Activated CD4-positive, alpha-beta T cell treated with anti-CD3 and anti-CD28 coated beads, Interleukin-2, Interleukin-6, amounts not matched to agents 100 ng/mL and 50 ng/mL, durations not matched to agents 16 hours and 8 hours (primary cell): ENCODE data around the gene PDZD7.

Source experiments
- DNase-seq: peaks from one replicate; pipeline ENCODE4 v3.0.0-alpha.2; 2020

PDZD7 gene

DNA sequence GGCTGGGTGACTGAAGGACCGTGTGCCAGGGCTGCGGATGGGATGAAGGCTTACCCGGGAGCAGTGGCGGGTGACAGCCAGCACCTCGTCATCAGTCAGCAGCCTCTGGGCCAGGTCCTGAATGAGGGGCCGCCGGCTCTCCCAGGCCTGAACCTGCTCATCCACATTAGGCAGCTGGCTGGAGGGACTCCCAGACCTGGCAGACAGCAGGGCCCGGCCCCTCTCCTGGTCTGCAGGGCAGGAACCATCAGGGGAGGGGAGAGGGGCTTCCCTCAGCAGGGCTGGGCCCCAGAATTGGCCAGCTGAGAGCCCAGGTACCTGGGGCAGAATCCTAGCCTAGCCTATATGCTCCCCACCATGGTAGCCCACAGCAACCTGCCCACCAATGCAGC is 15.4 kb downstream of the PDZD7 start:
- no peak for DNase-seq

DNA sequence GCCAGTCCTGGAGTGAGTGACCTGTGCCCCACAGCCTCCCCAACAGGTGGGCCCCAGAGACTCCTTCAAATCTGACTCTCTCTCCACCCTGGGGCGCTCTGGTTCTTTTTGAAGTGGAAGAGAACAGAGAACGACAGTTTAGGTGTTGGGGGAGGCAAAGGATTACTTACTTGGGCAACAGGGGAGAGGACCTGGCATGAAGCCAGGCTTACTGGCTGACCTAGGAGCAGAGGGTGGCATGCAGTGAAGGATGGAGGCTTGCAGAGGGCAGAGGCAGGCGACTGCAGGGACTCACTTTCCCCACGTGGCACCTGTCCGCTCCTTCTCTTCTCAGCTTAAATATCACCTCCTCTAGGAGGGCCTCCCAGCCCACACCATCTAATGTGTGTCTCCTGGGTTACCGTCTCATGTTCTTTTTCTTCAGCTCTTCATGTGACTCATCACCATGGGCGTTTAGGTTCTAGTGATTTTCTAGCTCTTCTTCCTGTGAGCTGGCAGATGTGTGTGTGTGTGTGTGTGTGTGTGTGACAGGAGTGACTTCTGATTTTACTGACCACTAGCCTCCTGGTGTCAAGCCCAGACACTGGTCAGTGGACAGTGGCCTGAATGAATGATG is 15.9 kb downstream of the PDZD7 start:
- peak; percentile 41 for DNase-seq

DNA sequence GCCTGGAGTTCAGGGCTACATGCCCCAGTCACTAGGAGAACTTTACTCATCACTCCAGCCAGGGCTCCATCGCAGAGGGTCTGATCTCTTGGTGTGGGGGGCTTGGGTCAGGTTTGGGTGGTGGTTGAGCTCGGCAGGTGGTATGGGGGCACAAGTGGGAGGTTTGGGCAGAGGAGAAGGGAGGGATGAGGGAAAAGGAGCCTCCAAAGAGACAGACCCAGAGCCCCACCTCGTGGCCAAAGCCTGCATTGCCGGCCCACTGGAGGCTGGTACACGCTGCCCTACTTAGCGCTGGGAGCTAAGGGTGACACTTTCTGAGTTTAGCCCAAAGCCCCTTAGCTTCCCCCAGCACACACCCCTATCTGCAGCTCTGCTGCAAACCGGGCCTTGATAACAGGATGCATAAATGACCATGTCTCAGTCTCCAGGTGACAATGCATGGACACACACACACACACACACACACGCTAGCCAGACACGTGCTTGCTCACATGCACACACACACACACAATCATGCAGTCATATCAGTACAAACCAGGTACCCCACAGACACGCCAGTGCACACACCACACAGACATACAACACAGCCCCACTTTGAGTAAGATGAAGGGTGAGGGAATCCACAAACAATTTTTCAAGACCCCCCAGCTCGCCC is 16.6 kb downstream of the PDZD7 start:
- DNase-seq = peak; percentile 83

DNA sequence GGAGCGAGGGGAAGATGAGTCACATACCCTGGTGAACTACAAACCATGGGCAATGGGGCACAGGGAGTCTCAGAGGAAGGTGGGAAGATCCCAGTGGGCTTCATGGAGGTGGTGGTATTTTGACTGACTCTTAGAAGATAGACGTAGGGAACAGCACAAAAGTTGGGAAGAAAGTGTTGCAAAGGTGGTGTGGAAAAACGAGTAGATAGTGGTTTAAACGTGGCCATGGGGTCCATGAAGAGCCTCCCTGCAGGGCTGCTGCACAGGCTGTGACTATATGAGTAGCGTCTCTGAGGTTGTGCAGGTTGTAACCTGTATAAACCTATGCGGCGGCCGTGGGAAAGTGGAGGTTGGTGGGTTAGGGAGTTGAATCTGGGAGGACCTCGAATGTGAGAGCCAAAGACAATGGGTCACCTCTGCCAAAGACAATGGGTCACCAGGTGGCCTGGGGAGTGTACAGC is 17.5 kb downstream of the PDZD7 start:
- DNase-seq = no peak

DNA sequence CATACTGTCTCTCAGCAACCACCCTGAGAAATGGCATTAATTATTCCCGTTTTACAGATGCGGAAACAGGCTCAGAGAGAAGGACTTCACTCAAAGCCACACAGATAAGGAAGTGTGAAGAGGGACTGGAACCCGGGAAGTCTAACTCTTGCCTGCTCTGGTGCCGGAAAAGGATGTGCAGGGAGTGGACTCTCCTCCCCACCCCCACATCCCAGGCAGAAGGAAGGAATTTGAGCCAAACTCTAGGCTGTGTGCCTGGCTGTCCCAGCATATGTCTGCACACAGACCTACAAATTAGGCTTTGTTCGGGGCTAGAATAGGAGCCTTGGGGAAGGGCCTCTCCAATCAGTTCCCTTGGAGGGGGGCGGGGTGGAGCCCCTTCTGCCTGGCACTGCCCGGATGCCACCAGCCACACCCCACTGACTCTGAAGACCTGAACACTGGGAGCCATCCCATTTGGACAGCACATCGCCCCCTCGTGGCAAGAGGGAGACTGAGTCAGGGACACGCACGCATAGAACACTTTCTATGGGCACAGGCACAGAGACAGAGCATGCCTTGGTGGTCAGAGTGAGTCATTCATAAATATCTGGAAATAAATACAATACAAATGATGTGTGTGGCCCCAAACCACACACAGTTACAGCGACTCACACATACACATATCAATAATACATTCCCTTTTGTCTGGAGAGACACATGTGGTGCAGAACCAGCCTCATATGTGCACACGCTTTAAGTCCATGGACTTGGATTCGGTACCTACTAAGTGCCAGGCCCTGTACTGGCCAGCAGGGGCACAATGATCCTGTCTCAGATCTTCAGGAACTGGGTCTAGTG is 18.2 kb downstream of the PDZD7 start:
- DNase-seq = peak; percentile 90

DNA sequence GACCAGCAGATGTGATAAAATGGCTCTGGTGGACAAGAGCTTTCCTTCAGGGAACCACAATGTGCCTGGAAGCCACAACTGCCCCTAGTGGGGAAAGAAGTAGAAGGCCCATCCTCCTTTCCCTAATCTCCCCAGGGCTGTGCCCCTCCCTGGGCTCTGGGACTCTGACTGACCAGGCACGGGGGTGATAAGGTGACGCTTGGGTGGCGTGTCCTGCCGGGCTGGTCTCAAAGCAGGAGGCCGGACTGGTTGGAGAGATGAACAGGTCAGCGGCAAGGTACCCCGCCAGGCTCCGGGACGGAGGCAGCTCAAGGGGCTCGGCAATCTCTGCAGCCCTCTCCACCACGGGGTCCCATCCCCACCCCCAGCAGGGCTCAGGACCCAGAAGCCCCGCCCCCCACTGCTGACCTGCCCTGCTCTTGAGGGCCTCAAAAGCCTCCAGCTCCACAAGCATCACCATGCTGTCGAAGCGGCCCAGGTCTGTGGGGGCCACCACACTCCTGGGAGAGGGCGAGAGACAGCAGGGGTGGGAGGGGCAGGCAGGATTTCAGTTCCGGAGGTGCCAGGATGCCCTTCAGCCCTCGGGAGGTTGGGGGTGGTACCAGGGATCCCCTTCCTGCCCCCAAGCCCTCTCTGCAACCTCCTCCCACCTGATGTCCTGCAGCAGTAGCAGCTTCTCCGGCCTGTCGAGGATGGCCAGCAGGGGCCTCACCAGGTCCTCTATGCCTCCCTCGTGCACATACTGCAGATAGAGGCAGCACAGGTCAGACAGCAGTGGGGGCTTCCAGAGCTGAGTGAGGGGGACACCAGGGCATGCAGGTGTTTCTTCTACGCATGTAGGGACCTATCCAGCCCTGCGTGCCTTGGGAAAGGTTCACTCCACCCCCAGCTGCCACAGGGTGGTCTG is 19.2 kb downstream of the PDZD7 start:
- DNase-seq = no peak

DNA sequence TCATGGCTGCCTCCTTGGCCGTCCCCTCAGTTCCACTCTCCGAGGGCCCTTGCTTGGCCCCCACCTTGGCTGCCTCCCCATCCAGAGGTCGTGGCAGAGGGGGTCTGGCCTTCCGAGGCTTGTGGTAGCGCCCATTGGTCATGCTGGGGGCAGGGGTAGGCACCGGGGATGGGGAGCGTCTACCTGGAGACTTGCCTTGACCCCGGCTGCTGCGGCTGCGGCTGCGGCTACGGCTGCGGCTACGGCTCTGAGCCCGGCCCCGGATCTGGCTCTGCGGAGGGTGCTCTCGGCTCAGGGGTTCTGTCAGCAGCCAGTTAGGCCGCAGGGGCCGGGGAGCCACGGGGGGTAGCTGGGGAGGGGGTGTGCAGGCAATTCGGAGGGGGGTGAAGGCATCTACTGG is 20.6 kb downstream of the PDZD7 start:
- no peak for DNase-seq

DNA sequence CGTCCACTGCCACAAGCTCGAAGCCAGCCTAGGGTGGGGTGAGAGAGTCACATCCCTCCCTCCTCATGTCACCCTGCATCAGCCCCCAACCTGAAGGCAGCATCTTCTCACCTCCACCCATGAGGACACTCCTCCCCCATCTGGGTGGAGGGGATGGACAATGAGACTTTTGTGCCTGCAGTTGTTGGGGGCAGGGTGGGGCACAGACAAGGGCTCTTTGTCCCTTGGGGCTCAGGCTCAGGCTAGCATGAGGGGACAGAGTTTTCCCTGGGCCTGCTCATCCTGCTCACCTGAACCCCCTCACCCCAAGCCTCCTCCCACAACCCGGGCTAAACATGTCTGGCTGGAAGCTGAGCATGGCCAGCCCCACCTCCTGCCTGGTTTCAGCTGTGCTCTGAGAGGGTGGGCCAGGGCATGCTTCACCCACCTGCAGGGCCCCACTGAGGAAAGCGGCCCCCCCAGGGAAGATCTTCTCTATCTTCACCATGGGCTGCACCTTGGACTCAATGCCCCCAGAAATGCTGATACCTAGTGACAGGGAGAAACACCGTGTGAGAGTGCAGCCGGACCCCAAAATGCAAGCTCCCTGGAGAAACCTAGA is 22.0 kb downstream of the PDZD7 start:
- DNase-seq = no peak

DNA sequence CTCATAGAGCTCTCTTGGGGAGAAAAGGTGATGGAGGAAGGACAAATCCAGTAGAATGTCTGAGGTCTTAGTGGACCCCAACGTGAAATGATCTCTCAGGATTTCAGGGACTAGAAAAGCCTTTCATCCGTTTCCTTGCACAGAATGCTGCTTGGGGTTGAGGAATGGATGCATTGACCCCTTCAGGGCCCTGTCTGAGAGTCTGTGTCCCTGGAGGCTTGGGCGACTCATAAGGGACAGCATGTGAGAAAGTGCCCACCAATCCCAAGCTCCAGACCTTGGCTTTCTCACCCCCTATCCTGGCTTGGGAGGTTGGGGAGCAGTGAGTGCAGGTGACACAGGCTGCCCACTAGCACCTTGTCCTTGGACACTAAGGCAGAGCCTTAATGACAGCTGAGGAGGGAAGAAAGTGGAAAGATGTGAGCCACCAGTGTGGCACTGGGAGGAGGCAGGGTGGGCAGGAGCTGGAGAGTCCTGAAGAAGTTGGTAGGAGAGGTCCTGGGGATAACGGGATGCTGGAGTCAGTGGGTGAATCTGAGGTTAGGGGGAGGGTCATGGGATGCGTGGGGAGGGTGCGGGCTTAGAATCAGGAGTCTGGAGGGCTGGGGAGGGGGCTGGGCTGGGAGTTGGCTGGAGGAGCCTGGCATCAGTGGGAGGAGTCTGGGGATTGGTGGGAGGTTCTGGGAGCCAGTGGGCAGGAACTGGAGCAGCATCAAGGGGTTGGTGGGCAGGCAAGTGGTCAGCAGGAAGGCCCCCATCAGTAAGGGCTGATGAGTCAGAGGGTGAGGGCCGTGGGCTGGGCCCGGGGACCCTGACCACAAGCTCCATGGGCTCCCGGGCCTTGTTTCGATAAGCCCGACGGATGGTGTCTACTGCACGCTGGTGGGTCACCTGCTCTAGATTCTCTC is 22.8 kb downstream of the PDZD7 start:
- DNase-seq = no peak

DNA sequence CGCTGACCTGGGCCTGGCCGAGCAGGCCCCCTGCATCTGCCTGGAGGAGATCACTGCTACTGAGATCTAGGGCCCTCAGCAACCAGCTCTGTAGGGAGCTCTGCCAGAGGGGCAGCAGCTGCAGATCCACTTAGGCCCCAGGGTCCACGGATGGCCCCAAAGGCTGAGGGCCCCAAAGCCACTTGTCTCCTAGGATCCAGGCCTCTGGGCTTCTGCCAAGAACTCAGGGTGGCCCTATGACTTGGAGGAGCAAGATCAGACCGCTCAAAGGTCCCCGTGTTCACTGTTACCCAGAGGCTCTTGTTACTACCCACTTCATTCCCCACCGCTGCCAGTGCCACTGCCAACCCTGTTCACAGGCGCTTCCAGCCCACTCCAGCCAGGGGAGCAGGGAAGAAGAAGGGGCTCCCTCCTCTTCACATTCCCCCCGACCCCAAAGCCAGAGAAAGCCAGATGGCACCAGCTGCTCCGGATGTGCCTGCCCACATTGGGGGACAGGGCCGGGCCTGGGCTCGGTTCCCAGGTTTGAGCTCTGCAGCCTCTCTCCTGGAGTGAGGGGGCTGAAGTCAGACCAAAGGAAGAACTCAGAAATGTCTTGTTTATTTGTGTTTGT is 23.7 kb downstream of the PDZD7 start:
- no peak for DNase-seq

DNA sequence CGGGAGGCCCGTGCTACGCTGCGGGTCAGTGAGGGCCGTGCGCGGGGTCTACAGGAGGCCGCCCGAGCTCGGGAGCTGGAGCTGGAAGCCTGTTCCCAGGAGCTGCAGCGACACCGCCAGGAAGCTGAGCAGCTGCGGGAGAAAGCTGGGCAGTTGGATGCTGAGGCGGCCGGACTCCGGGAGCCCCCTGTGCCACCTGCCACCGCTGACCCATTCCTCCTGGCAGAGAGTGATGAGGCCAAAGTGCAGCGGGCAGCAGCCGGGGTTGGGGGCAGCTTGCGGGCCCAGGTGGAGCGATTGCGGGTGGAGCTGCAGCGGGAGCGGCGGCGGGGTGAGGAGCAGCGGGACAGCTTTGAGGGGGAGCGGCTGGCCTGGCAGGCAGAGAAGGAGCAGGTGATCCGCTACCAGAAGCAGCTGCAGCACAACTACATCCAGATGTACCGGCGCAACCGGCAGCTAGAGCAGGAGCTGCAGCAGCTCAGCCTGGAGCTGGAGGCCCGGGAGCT is 24.3 kb downstream of the PDZD7 start:
- no peak for DNase-seq

DNA sequence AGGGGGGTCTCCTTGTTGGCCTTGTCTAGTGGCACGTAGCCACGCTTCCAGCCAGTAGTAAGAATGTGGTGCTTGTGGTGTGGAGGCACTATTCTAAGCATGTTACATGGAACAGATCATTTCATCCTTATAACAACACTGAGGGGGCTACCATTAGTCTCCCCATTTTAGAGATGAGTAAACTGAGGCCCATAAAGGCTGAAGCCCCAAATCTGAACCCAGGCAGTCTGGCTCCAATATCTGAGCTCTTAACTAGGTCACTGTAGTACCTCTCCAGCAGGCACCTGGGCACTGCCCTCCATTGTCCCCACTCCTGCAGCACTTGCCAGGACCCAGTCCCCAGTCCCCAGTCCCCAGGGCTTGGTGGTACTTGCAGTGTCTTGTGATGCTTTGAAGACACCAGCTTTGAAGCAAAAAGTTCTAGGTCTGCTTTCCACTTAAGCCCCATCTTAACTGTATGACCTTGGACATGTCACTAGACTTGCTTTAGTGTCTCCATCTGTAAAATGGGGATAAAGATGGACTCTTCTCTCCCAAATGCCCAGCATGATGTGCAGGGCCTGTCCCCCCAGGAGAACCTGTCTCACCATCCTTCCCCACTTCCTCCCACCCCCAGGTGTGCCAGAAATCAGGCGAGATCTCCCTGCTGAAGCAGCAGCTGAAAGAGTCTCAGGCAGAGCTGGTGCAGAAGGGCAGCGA is 24.9 kb downstream of the PDZD7 start:
- DNase-seq = no peak

DNA sequence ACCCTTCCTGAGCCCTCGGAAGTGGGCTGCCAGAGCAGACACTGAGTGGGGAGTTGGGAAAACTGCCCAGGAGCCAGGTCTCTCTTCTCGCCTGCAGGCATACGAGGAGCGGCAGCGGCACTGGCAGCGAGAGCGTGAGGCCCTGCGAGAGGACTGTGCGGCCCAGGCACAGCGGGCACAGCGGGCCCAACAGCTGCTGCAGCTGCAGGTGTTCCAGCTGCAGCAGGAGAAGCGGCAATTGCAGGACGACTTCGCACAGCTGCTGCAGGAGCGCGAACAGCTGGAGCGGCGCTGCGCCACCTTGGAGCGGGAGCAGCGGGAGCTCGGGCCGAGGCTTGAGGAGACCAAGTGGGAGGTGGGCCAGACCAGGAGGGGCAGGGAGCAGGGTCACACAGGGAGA is 25.6 kb downstream of the PDZD7 start:
- no peak for DNase-seq

DNA sequence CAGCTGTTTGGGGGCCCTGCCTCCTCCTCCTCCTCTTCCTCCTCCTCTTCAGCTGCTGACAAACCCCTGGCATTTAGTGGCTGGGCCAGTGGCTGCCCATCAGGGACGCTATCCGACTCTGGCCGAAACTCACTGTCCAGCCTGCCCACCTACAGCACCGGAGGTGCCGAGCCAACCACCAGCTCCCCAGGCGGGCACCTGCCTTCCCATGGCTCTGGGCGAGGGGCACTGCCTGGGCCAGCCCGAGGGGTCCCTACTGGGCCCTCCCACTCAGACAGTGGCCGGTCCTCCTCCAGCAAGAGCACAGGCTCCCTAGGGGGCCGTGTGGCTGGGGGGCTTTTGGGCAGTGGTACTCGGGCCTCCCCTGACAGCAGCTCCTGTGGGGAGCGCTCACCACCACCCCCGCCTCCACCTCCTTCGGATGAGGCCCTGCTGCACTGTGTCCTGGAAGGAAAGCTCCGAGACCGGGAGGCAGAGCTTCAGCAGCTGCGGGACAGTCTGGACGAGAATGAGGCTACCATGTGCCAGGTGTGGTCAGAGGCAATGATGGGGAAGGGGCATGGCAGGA is 27.2 kb downstream of the PDZD7 start:
- no peak for DNase-seq

DNA sequence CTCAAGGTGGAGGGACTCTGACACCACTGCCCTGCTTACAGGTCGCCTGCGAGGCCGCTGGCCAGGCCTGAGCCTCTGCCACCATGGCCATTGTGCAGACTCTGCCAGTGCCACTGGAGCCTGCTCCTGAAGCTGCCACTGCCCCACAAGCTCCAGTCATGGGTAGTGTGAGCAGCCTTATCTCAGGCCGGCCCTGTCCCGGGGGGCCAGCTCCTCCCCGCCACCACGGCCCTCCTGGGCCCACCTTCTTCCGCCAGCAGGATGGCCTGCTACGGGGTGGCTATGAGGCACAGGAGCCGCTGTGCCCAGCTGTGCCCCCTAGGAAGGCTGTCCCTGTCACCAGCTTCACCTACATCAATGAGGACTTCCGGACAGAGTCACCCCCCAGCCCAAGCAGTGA is 28.5 kb downstream of the PDZD7 start:
- DNase-seq = no peak

DNA sequence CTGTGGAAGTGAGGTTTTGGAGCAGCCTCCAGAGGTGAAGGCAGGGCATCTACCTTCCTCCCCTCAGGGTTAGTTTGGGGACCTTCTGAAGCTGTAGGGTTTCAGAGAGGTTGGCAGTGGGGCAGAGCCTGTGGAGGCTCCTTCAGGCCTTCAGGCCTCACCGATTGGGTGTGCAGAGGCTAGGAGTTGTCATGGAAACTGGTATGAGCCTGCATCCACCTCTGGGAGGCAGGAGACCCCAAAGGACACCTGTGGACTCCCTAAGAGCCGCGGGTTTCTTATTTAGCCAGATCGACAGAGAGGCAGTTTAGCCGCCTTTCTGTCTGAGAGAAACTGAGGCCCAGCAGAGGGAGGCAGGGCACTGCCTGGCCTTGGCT is 29.3 kb downstream of the PDZD7 start:
- DNase-seq = no peak

DNA sequence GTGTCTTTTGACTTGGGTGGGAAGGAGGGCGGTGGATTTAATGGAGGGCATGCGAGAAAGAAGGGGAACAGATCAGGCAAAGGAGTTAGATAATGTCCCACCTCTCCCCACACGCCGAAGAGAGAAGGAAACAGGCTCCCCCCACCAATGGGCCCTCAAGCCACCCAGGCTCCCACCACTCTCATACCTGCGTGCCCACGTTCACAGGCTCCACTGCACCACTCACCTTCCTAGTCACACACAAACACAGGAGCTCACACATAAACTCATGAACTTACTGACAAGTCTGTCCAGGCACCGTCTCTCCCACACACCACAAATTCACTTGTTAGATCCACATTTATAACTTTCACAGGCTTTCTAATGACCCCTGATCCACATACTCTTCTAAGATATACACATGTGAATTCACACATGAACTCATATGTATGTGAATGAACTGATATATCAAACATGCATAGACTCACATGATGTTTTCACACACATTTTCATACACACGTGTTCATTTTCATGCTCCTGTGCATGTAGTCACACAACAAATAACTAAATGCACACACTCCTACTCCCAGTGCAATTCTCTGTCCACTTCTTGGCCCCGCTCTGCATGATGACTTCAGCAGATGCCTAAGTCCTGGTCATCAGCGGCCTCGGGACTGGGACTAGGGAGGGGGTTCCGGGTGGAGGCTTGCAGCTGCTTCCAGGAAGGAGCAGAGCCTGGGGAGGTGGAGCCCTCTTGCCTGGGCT is 29.8 kb downstream of the PDZD7 start:
- no peak for DNase-seq

DNA sequence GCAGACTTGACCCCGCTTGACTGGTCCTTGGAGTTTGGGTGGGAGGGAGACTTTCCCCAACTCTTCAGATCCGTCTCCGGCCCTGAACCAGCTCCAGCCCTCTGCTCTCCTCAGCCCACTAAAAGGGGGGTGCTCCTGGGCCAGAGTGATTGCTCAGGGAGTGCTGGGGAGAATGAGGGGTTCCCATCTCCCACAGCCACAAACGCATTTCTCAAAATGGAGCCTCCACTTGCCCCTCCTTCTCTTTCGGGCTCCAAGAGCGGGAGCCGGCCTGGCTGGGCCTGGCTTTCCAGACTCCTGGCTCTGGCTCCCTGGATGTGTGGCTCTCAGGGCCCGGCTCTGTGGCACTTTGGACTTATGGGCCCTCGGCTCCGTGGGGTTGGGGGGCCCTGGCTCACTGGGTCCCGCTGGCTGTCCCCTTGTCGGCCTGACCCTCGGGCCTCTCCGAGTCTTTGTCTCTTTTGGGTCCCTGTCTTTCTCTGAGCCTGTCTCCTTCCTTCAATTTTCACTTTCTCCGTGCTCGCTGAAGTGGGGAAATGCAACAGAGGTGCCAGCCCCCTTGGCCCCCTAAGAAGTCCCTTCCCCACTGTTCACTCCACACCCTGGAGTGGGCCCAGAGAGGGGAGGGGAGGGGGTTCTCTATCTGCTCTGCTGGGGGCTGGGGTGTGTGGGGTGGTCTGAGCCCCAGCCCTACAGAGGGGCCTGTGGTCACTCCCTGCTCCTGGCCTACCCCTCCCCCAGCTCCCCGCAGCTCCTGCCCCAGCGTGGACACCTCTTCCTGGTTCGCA is 30.6 kb downstream of the PDZD7 start:
- DNase-seq = no peak
